HG03439 (cell line): ENCODE results near the gene SMC1B.

Experiments used
- ATAC-seq: cut with Tn5 transposase; IDR thresholded peaks from one replicate; pipeline ENCODE4 v1.9.1; 2021; ENCODE audit warnings: mild to moderate bottlenecking, moderate library complexity; ENCODE audit not compliant: unreplicated experiment

Gene SMC1B

DNA sequence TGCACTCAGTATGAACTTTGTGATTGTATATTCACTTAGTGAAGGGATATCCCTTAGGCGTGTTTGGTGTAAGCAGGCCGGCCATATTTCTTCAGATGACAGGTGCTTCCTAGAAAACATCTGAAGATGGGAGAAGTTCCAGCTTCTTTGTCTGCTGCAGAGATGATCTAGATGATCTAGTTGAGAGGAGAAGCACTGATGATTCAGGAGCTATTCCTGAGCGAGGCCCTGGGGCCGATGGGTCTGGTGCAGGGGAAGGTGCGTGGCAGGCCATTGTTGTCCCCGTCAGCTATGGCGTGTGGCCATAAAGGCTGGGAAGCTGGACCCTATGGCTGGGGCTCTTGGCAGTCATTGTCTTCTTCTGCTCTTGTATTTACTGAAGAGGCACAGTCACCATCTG, 89.7 kb downstream of the SMC1B start:
- no peak for ATAC-seq

DNA sequence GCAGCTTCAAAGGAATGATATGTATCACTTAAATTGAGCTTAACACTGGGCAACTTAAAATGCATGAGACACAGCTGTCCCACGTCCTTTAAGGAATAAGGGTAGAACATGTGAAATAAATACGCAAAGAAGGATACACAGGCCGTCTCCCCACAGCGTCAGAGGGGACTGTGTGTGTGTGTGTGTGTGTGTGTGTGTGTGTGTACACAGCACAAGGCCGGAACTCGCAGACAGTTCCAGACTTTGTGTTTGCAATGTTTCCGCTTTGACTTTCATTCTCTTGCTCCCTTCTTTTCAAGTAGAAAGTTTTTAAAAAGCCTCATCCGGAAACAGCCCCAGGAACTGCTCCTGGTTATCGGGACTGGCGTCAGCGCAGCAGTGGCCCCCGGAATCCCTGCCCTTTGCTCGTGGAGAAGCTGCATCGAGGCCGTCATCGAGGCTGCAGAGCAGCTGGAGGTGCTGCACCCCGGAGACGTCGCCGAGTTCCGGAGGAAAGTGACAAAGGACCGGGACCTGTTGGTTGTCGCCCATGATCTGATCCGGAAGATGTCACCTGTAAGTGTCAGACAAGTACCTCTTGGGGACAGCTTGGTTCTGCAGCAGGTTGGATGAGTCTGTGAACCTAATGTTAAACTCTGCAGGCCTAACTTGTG, 90.4 kb downstream of the SMC1B start:
- no peak for ATAC-seq

GRCh38 chr22:45321827-45322226, 91.6 kb downstream of the SMC1B start:
- ATAC-seq = no peak

DNA sequence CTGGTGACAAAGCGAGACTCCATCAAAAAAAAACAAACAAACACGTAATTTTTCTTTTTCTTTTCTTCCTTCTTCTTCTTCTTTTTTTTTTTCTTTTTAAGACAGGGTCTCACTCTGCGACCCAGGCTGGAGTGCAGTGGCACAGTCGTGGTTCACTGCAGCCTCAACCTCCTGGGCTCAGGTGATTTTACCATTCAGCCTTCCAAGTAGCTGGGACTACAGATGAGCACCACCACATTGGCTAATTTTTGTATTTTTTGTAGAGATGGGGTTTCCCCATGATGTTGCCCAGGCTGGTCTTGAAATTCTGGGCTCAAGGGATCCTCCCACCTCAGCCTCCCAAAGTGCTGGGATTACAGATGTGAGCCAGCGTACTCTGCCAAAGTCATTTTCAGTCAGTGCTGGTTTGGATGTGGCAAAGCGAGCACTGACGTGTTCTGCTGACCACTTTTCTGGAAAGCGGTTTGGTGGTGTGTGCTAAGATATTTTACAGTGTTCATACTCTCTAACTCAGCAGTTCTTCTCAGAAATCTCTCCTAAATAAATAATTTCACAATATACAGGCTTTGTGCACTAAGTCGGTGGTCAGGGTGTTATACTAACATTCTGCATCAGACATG, 92.9 kb downstream of the SMC1B start:
- no peak for ATAC-seq

- ATAC-seq = no peak
Measured at GRCh38 chr22:45319324-45319685, 94.1 kb downstream of the SMC1B start.

- peak; percentile 45 for ATAC-seq
Measured at GRCh38 chr22:45318558-45319323, 94.7 kb downstream of the SMC1B start.

- peak; percentile 52 for ATAC-seq
Measured at GRCh38 chr22:45318168-45318557, 95.2 kb downstream of the SMC1B start.

- ATAC-seq = peak; percentile 3
Measured at GRCh38 chr22:45317551-45318167, 95.7 kb downstream of the SMC1B start.

DNA sequence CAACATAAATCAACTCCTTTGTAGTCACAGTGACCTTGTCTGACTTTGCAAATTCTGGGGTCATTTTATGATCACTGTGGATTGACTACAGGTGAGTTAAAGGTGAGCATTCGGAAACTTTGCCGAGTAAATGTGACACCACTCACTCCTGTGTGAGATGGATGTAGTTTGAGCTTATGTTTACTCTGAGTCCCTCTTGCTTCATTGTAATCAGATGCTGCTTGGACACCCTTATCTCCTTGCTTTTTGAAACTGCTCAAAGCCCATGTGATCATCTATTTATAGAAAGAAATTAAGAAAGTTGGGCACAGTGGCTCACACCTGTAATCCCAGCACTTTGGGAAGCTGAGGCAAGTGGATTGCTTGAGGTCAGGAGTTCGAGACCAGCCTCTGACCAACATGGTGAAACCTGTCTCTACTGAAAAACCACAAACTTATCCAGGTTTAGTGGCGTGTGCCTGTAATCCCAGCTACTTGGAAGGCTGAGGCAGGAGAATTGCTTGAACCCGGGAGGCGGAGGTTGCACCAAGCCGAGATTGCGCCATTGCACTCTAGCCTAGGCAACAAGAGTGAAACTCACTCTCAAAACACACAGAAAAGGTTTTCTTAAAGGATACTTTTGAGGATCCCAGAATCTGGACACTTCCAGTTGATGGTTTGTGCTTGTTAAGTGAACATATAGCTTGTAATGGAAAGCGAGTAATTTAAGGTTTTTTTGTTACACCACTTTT, 96.4 kb downstream of the SMC1B start:
- ATAC-seq = no peak

- ATAC-seq = no peak
Measured at GRCh38 chr22:45314786-45315185, 98.6 kb downstream of the SMC1B start.

- ATAC-seq = no peak
Measured at GRCh38 chr22:45314054-45314721, 99.2 kb downstream of the SMC1B start.

- ATAC-seq = no peak
Measured at GRCh38 chr22:45312856-45313255, 100.5 kb downstream of the SMC1B start.

DNA sequence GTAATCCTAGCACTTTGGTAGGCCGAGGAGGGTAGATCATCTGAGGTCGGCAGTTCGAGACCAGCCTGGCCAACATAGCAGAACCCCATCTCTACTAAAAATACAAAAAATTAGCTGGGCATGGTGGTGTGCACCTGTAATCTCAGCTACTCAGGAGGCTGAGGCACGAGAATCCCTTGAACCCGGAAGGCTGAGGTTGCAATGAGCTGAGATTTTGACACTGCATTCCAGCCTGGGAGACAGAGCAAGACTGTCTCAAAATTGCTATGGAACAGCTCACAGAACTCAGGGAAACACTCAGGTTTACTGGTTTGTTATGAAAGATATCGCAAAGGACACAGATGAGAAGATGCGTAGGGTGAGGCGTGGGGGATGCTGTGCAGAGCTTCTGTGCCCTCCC, 101.0 kb downstream of the SMC1B start:
- ATAC-seq = no peak

GRCh38 chr22:45310977-45311531, 102.3 kb downstream of the SMC1B start:
- no peak for ATAC-seq

GRCh38 chr22:45310331-45310976, 102.9 kb downstream of the SMC1B start:
- ATAC-seq = no peak

DNA sequence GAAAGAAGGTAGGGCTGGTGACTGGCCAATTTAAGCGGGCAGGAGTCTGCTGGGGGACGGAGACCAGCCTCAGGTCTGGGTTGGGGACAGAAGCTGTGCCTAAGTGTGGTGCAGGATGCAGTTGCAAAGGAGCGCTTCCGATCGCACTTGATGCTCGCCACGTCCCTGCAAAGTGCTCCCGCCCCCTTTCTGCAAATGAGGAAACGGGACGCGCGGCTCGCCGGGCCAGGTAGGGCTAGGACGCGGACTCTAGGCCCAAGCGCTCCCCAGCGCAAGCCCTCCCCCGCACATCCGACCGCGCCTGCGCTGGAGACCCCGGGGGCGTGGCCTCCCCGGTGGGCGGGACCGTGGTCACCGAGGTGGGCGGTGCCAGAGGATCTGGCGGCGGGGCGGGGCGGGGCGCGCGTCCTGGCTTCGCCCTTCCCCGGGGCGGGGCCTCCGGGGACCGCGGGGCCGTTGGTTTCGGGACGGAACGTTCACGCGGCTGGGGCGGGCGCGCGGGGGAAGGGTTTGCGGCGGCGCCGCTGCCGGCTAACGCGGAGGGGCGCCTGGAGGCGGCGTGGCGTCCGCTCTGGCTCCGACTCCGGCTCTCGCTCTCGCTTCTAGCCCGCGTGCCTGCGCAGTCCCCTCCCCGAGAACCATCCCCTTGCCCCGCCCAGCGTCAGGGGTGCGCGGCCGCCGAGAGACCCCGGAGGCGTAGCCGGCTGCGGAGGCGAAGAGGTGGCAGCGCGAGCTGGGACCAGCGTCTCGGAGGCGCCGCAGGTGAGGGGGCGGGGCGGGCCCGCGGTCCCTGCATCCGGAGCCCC, 103.8 kb downstream of the SMC1B start, which contains the start of gene FAM118A:
FAM118A (plus strand) TSS at position 513 of the 806 bp plus-strand sequence. CDS start 12,446 bp downstream, outside the sequence.
- peak; percentile 78 for ATAC-seq

GRCh38 chr22:45308957-45309421, 104.4 kb downstream of the SMC1B start:
- ATAC-seq = no peak

DNA sequence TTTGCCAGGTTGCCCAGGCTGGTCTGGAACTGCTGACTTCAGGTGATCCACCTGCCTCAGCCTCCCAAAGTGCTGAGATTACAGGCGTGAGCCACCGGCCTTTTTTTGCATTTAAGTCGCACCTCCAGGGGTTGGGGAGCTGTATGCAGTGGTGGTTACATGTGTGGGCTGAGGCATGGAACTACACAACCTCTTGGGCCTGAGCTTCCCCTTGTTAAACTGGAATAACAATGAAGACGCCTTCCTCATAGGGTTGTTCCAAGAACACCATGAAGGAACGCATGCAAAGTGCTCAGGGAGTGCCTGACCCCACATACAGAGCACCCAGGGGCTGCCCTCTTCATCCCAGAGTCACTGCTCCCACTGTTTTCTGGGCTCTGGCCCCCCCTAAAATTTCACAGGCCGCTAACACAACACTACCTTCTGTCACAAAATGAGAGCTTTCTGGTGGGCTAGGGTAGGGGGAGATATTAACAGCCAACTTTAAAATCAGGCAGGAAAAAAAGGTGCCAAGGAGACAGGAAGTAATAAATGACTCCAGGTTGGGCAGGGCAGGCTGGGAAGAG, 104.9 kb downstream of the SMC1B start:
- ATAC-seq = no peak
